ENCODE results near the gene DUSP16.

DNA sequence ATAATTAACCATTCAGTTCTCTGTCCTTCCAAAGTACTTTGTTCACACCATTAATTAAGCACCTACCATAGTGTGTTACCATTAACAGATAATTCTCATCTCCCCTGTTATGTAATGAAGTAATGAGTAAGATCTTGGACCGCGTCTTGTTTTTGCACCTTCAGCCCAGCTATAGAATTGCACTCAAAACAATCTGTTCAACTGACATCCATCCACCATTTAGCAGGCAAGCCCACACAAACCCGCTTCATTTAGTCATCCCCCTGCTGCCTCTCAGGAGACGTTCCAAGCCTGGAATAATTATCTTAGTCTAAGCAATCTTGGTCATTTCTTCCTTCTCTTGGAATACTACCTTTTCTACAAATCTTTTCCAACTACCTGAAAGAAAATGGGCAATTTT, 74.4 kb downstream of the DUSP16 start:
- TF ChIP-seq POLR2AphosphoS5 (IDR thresholded peaks at IDR 0.05; ENCODE audit: low read depth, low read length) (no peak), POU2F2 (IDR thresholded peaks at IDR 0.05; ENCODE audit: low read depth, low read length) (no peak), TAF1 (IDR thresholded peaks at IDR 0.05; ENCODE audit: low read depth, low read length) (no peak), POLR2A (IDR thresholded peaks at IDR 0.05; ENCODE audit: low read depth, low read length) (no peak), SPI1 (IDR thresholded peaks at IDR 0.05; ENCODE audit: low read depth, low read length) (no peak), PAX5 (IDR thresholded peaks at IDR 0.05; ENCODE audit: insufficient read depth, low read length, severe bottlenecking) (no peak)
